Measurements from ENCODE around the gene PBX3. TPM values are rescaled to one million over a fixed set of nuclear protein-coding genes. Genes with fewer than 3 reads are reported as not detected.

Gene PBX3
- total RNA-seq, 2 donors from 2014 or later = 71.1 to 91.5 TPM

GRCh38 chr9:125932746-125933455 lies 185.7 kb downstream of the PBX3 start:
- no peak for DNase-seq (ENCODE audit: low spot score)
- Histone ChIP-seq H3K27ac (no peak overlapping the region), H3K27me3 (no peaks in the 10 kb centered on the region), H3K4me3 (no peak overlapping the region), H3K4me1 (peaks cover 0 to 7% of the 10 kb centered on the region in 2 donors), H3K9me3 (no peaks in the 10 kb centered on the region), H3K36me3 (no peaks in the 10 kb centered on the region)
- no peak for TF ChIP-seq CTCF (IDR thresholded peaks at IDR 0.05)

DNA sequence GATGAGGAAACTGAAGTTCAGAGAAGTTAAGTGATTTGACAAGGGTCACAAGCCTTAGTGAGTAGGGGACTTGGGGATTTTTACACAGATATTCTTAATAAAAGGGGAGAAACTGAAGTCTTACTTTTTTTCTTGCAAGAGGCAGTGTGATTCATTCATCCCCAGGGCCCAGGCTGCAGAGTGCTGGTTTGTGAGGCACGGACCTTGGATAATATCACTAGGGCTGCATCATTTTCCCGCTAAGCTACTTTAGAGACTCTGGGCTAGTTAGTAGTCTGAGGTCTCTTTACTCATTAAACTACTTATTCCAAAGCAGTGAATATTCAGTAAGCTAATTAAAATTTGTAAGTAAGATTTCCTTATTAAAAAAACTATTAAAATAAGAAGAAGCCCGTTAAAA lies 195.0 kb downstream of the PBX3 start:
- H3K9me3 ChIP-seq = peaks cover 0 to 8% of the 10 kb centered on the region in 2 donors
- no peaks in the 10 kb centered on the region for H3K27me3 ChIP-seq
- no peaks in the 10 kb centered on the region for H3K4me1 ChIP-seq
- H3K27ac ChIP-seq = no peak overlapping the region
- no peaks in the 10 kb centered on the region for H3K36me3 ChIP-seq
- TF ChIP-seq CTCF (IDR thresholded peaks at IDR 0.05) = no peak
- DNase-seq (ENCODE audit: low spot score) = no peak
- H3K4me3 ChIP-seq = no peak overlapping the region

- no peak overlapping the region for H3K27ac ChIP-seq
- DNase-seq (ENCODE audit: low spot score) = no peak
- H3K36me3 ChIP-seq = no peaks in the 10 kb centered on the region
- H3K4me3 ChIP-seq = no peak overlapping the region
- no peaks in the 10 kb centered on the region for H3K27me3 ChIP-seq
- H3K4me1 ChIP-seq = no peaks in the 10 kb centered on the region
- peaks cover 0 to 8% of the 10 kb centered on the region in 2 donors for H3K9me3 ChIP-seq
- no peak for TF ChIP-seq CTCF (IDR thresholded peaks at IDR 0.05)
These were observed 196.7 kb downstream of the PBX3 start for GRCh38 chr9:125943831-125944230.

DNA sequence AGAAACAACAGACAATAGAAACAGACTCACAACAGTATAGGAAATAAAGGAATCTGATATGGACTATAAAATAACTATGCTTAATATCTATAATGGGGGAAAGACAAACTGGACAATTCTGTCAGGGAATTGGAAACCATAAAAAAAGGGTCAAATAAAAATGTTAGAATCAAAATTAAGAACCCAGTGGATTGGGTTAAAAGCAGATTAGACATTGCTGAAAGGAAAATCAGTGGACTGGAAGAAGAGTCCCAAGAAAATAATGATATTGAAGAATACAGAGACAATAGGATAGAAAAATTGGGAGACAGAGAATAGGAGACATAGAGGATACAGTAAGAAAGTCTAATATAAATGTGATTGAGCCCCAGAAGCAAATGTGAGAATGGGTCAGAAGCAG lies 199.2 kb downstream of the PBX3 start:
- TF ChIP-seq CTCF (IDR thresholded peaks at IDR 0.05) = no peak

GRCh38 chr9:125948887-125949596 lies 201.9 kb downstream of the PBX3 start:
- no peaks in the 10 kb centered on the region for H3K27me3 ChIP-seq
- H3K9me3 ChIP-seq = peaks cover 0 to 8% of the 10 kb centered on the region in 2 donors
- H3K27ac ChIP-seq = no peak overlapping the region
- H3K4me3 ChIP-seq = no peak overlapping the region
- TF ChIP-seq CTCF (IDR thresholded peaks at IDR 0.05) = no peak
- H3K36me3 ChIP-seq = peaks cover 6% of the 10 kb centered on the region
- H3K4me1 ChIP-seq = no peaks in the 10 kb centered on the region
- DNase-seq (ENCODE audit: low spot score) = no peak

More for the DNA sequence above, 199.2 kb downstream of the PBX3 start:
- no peak overlapping the region for H3K4me3 ChIP-seq
- DNase-seq (ENCODE audit: low spot score) = no peak
- H3K27me3 ChIP-seq = no peaks in the 10 kb centered on the region
- no peak overlapping the region for H3K27ac ChIP-seq
- H3K36me3 ChIP-seq = no peaks in the 10 kb centered on the region
- peaks cover 0 to 8% of the 10 kb centered on the region in 2 donors for H3K9me3 ChIP-seq
- no peaks in the 10 kb centered on the region for H3K4me1 ChIP-seq
